NAMALWA (cell line): ENCODE results near the gene WDFY4.

Experiments
- DNase-seq: peaks from one replicate; pipeline ENCODE4 v3.0.0-alpha.2; 2015; ENCODE audit warnings: low spot score

The WDFY4 gene

GRCh38 chr10:48817141-48817540 is 132.5 kb downstream of the WDFY4 start:
- DNase-seq = no peak

DNA sequence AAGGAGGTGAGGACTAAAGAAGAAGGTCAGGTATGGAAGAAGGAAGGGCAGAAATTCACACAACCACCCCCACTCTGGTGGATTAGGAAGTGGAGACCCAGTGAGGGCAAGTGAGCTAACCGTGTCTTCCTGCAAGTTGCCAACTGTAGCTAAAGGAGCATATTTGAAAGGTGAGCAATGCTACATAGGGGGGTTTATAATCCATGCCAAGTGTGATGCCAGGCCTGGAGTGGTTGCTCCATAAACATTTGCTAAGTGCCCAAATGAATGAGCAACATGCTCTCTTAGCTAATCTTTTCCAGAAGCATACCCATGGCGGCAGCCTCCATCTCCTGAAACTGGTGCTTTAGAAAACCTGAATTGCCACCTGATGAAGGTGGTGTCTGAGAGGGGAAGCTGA is 133.4 kb downstream of the WDFY4 start:
- no peak for DNase-seq

DNA sequence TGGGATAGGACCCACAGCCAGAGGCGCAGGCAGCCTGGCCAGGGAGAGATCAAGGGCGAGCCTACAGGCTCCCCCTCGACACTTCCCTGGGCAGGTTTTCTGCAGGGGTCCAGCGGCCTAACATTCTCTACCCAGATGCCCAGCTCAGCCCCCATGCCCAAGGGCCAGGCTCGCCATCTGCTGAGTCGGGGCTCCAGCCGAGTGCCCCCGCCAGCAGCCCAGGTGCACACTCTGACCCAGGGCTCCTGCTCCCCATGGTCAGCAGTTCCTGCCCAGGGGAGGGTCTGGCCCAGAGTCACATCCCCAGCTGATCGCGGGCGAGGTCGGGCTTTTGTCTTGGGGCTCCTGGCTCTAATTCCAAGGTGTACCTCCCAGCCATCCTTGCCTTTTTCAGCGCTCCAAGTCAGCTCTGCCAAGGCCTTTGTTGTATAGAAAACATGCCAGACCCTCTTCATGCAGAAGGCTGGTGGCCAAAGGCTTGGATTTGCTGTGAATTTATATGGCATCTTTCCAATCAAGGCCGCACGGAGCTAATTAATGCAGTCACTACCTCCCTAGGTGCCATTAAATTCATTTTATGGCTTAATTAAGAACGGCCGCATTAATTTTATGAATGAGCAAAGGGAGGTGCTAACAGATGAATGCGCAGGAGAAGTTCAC is 134.3 kb downstream of the WDFY4 start:
- DNase-seq = no peak

GRCh38 chr10:48819783-48820182 is 135.1 kb downstream of the WDFY4 start:
- no peak for DNase-seq

DNA sequence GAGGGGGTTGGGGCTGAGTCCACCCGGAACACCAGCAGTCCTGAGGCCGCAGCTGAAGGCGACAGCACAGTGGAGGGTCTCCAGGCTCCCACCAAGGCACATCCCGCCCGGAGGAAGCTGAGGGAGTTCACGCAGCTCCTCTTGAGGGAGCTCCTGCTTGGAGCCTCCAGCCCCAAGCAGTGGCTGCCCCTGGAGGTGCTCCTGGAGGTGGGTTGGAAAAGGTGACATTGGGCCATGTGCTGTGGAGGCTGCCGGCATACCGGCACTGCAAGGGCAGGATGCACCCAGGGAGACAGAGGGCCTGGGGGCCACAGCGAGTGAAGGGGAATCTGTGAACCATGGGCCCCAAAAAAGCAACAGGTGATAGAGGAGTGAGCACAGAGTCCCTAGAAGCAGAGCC is 135.6 kb downstream of the WDFY4 start:
- DNase-seq = no peak

DNA sequence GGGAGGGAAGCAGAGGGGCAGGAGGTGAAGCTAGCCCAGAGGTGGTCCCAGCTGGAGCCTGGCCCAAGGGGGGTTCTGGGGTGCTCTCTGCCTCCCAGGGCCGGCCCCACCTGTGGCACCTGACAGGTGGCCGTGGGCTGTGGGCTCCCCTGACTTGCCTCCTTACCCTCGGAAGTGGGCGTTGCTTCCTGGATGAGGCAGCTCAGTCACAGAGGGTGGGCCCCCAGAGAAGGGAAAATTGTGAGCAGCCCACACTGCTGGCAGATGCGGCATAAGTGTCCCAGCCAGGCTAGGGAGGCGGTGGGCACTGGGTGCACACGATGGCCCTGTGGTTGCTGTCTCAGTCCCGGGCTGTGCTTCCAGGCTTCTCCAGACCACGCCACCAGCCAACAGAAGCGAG is 136.0 kb downstream of the WDFY4 start:
- no peak for DNase-seq

- no peak for DNase-seq
Measured at GRCh38 chr10:48821111-48821510, 136.4 kb downstream of the WDFY4 start.

DNA sequence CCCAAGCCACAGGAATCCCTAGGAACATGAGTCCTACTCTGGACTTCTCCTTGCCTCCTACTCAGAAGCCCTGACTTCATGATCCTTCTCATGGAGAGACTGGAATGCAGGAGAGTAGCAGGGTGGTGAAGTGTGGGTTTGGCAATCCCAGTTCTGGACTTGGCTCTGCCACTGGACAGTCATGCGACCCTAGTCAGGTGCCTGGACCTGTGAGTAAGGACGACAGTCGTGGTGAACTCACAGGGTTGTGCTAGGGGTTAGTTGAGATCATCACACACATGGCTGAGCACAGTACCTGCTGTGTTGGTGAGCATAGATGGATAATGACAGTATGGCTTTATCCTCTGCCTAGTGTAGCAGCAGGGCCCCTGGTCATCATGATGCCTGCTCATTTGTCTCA is 137.0 kb downstream of the WDFY4 start:
- no peak for DNase-seq

GRCh38 chr10:48833674-48834073 is 149.0 kb downstream of the WDFY4 start:
- DNase-seq = no peak

GRCh38 chr10:48834189-48834965 is 149.7 kb downstream of the WDFY4 start:
- DNase-seq = no peak

DNA sequence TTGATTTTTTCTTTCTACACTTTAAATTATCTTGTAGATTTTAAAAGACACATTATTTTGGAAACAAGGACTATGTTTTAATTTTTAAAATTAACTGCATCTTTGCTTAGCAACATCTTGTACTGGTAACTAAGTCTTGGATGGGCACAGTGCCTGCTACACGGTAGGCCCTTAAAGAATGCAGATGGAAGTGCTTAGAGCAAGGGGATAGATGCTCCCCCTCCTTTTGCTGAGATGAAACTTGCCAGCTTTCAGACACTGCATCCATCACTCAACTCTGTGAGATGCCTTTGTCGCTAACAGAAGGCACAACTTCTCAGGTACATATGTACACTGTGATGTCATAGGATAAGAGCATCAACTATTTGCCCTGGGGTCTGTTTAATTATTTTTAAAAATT is 151.1 kb downstream of the WDFY4 start:
- DNase-seq = no peak

DNA sequence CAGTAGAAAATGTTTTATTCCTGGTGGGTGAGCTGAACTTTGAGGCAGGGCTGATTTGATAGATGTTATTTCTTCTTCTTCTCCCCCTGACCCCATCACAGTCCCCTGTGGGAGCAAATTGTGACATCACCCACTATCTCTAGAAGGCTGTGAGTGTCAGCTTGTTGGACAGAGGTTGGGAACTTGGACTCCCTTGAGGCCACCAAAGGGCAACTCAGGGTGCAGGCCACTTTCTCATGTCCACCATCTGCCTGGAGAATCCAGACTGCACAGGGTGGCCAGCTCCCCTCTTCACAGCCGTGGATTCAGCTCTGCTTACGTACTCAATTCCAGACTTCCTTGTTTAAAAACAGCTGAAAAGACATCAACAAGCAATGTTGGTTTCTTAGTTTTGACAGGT is 151.9 kb downstream of the WDFY4 start:
- DNase-seq = no peak

GRCh38 chr10:48838834-48839233 is 154.2 kb downstream of the WDFY4 start:
- no peak for DNase-seq

- no peak for DNase-seq
Measured at GRCh38 chr10:48839809-48840679, 155.4 kb downstream of the WDFY4 start.

- DNase-seq = no peak
Measured at GRCh38 chr10:48842231-48842630, 157.6 kb downstream of the WDFY4 start.

DNA sequence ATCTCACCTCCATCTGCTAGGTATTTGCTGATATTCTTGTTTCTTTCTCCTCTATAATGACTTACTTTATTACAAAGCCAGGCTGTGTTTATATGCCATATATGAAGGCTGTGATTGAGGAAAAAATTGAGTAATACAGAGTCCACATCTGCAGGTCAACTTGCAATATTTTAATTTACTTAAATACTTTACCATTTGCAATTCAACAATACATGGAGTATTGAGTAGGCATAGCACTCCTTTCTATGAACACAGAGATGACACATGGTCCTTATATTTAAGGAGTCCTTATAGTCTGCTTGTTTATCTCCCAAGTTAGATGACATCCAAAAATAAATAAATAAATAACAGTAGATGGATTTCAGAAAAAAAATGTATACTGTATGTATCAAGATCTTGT is 158.5 kb downstream of the WDFY4 start:
- DNase-seq = no peak

DNA sequence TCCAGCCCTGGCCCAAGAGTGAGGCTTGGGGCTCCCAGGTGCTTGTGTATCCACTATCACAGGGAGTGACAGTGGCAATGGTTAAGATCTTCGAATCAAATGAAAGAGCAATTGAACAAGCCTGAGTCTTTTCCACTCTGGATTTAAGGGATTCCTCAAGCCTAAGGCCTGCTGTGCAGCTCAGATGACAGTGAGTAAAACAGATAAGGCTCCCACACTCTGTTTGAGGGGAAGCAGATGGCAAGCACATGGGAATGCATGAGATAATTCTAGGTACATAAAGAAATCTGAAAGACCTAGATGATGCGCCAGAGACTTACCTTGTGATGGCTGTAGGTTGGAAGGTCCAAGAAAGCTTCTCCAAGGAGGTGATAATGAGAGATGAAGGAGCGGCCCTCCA is 159.9 kb downstream of the WDFY4 start:
- no peak for DNase-seq

- DNase-seq = no peak
Measured at GRCh38 chr10:48845512-48845911, 160.8 kb downstream of the WDFY4 start.

DNA sequence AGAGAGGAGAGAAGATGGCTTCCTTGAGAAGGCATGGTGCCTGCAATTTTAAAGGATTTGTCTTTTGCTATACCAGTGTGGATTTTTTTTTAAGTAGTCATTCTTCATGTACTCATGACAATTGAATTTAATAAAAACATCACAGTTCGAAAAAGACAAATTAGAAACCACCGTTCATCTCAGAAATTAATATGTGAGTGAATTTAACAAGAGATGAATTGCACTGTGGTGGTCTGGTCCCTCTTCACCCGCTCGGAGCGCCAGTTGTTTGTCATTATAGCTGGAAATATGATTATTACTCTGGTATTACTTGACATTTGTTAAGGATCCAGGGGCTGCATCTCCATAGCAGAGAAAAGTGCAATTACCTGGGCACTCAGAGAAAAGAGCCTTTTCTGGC is 163.0 kb downstream of the WDFY4 start:
- DNase-seq = no peak

DNA sequence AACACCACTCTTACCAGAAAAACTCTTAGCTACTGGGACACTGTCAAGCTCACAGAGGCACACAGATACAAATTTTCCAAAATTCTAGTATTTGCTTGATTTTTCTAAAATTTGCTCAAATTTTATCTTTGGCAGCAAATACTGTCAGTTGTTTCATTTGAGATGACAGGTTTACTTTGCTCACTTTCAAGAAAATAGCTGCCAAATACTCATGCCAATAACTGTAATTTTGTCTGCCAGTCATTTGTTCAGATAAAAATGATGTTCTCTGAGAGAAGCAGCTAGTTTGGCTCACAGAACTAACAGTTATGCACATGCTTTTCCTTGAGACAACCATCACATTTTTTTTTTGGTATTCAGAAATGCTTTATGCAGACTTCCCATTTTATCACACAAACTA is 172.2 kb downstream of the WDFY4 start:
- no peak for DNase-seq

GRCh38 chr10:48872234-48872633 is 187.6 kb downstream of the WDFY4 start:
- DNase-seq = no peak

DNA sequence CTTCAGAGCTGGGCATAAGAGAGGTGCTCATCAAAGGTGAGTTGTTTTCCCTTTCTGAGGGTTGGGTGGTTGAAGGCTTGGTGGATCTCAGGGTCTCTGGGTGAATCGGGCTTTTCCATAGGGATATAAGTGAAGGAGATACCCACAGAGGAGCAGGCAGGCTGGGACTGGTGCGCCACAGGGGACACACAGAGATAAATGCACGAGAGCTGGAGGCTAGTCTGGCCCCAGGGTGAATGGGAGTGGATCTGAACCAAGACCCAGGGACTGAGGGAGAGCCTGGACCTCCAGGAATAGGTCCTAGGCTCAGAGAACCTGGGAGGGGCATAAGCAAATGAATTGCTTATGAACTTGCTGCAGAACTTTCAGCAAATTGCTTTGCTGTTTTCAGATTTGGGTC is 193.4 kb downstream of the WDFY4 start:
- no peak for DNase-seq

DNA sequence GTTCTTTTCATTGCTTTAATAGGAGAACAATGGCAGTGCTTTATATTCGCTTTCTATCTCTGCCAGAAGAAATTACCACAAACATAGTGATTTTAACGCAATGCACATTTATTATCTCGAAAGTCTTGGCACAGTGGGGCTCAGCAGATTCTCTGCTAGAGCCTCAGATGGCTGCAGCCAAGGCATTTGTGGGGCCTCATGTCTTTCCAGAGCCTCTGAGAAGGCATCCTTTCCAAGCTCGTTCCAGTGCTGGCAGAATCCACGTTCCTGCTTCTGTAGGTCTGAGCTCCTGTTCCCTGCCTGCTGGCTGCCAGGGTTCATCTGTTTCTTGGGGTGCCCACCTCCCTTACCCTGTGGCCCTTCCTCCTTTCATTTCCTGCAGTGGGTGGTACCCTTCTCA is 194.8 kb downstream of the WDFY4 start:
- DNase-seq = no peak
